ENCODE data around the gene MORN5.

DNA sequence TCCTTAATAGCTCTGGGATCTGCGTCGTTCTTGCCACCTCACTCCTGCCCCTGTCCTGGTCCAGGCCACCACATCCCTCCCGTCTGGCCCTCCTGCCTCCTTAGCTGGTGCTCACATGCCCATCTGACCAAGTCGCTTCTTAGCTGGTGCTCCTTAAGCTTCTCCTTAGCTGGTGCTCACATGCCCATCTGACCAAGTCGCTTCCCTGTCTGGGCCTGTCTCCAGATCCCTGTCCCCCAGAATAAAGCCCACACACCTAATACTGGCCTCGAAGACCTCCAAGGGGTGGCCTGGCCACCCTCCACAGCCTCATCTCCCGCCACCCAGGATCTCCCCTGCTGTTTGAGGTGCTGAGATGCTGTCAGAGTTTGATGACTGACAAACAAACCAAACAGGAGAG is 35.2 kb upstream of the MORN5 start:
- TF ChIP-seq, protein P1, sequence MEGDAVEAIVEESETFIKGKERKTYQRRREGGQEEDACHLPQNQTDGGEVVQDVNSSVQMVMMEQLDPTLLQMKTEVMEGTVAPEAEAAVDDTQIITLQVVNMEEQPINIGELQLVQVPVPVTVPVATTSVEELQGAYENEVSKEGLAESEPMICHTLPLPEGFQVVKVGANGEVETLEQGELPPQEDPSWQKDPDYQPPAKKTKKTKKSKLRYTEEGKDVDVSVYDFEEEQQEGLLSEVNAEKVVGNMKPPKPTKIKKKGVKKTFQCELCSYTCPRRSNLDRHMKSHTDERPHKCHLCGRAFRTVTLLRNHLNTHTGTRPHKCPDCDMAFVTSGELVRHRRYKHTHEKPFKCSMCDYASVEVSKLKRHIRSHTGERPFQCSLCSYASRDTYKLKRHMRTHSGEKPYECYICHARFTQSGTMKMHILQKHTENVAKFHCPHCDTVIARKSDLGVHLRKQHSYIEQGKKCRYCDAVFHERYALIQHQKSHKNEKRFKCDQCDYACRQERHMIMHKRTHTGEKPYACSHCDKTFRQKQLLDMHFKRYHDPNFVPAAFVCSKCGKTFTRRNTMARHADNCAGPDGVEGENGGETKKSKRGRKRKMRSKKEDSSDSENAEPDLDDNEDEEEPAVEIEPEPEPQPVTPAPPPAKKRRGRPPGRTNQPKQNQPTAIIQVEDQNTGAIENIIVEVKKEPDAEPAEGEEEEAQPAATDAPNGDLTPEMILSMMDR (conservative IDR thresholded peaks at IDR 0.05; ENCODE audit: low read length) = no peak
- TF ChIP-seq EZH2phosphoT487 (IDR thresholded peaks at IDR 0.05; ENCODE audit: borderline replicate concordance) = no peak

All from Loucy (cell line).